H1 (cell line): Measurements from ENCODE around the gene PRR22. TPM values are rescaled to one million over a fixed set of nuclear protein-coding genes. Genes with fewer than 3 reads are reported as not detected.

Experiments
- POLR2AphosphoS5 ChIP-seq: IDR thresholded peaks from 2 replicates; pipeline ENCODE4 v1.6.1; 2011; ENCODE audit warnings: low read depth, low read length
- RAD21 ChIP-seq, 2 experiments: IDR thresholded peaks in 1 of 2; conservative IDR thresholded peaks in 1 of 2; 2 replicates each; pipeline ENCODE4 v1.6.1; 2011; ENCODE audit warnings: low read depth in 2 of 2, low read length in 2 of 2, improper control_type of control experiment in 1 of 2, inconsistent platforms in 1 of 2, mild to moderate bottlenecking in 1 of 2, moderate library complexity in 1 of 2
- RBBP5 ChIP-seq: IDR thresholded peaks from 2 replicates; pipeline ENCODE4 v1.7.1; 2012; ENCODE audit warnings: low read depth, mild to moderate bottlenecking, inconsistent platforms, low read length, moderate library complexity, borderline replicate concordance
- TEAD4 ChIP-seq: IDR thresholded peaks from 2 replicates; pipeline ENCODE4 v1.6.1; 2012; ENCODE audit warnings: low read depth, low read length, inconsistent platforms, mixed read lengths
- polyA plus RNA-seq, 7 experiments: library from polyadenylated mRNA; depleted of rRNA in 3 of 7; stranded (reverse) in 5 of 7; unstranded in 2 of 7; fragments of >200 nt in 5 of 7; fragments of 200-250 nt in 2 of 7; gene quantifications; 1 replicate in 5 of 7; 2 replicates in 1 of 7; 4 replicates in 1 of 7; pipeline versions ENCODE4 v1.2.1 to v1.2.3, GENCODE V29; 2011 to 2013; ENCODE audit warnings: missing spikeins in 2 of 7, mixed read lengths in 2 of 7
- total RNA-seq: library from RNA; stranded (reverse); fragmentation: NEBNext Ultra II Directional; extraction: Animal tissue kit (Norgen Biotek cat#: 25700); gene quantifications from 2 replicates; pipeline ENCODE4 v1.2.1, GENCODE V29; 2021
- TF ChIP-seq, protein P1 (sequence below): fragments of 300-600 bp; sonication (generic); IDR thresholded peaks from 2 replicates; pipeline ENCODE4 v1.7.1; 2012; ENCODE audit warnings: low read length, moderate library complexity, mild to moderate bottlenecking, inconsistent platforms; ENCODE audit not compliant: insufficient replicate concordance

The PRR22 gene
- total and polyA plus RNA-seq, 2 of the 8 experiments (the other 6 are each of a cell fraction or from before 2014, with no cell fraction given): 1.9 to 2.1 TPM

DNA sequence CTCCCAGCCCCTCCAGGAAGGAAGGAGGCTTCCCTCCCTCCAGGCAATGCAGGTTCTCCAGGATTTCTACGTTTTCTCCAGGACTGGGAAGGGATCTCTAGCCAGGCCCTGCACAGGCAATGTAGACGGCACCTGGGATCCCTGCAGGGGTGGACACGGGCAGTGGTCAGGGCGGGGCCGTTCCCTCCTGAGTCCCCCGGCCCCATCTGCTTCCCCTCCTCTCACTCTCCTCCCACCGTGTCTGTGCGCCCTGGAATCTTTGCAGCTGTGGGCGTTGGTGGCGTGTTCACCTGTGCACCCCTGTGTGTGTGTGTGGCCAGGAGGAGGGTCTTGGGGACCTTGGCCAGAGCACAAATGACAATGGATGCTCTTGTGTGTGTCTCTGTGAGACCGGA is 30.3 kb upstream of the PRR22 start (continued):
- TF ChIP-seq, protein P1, sequence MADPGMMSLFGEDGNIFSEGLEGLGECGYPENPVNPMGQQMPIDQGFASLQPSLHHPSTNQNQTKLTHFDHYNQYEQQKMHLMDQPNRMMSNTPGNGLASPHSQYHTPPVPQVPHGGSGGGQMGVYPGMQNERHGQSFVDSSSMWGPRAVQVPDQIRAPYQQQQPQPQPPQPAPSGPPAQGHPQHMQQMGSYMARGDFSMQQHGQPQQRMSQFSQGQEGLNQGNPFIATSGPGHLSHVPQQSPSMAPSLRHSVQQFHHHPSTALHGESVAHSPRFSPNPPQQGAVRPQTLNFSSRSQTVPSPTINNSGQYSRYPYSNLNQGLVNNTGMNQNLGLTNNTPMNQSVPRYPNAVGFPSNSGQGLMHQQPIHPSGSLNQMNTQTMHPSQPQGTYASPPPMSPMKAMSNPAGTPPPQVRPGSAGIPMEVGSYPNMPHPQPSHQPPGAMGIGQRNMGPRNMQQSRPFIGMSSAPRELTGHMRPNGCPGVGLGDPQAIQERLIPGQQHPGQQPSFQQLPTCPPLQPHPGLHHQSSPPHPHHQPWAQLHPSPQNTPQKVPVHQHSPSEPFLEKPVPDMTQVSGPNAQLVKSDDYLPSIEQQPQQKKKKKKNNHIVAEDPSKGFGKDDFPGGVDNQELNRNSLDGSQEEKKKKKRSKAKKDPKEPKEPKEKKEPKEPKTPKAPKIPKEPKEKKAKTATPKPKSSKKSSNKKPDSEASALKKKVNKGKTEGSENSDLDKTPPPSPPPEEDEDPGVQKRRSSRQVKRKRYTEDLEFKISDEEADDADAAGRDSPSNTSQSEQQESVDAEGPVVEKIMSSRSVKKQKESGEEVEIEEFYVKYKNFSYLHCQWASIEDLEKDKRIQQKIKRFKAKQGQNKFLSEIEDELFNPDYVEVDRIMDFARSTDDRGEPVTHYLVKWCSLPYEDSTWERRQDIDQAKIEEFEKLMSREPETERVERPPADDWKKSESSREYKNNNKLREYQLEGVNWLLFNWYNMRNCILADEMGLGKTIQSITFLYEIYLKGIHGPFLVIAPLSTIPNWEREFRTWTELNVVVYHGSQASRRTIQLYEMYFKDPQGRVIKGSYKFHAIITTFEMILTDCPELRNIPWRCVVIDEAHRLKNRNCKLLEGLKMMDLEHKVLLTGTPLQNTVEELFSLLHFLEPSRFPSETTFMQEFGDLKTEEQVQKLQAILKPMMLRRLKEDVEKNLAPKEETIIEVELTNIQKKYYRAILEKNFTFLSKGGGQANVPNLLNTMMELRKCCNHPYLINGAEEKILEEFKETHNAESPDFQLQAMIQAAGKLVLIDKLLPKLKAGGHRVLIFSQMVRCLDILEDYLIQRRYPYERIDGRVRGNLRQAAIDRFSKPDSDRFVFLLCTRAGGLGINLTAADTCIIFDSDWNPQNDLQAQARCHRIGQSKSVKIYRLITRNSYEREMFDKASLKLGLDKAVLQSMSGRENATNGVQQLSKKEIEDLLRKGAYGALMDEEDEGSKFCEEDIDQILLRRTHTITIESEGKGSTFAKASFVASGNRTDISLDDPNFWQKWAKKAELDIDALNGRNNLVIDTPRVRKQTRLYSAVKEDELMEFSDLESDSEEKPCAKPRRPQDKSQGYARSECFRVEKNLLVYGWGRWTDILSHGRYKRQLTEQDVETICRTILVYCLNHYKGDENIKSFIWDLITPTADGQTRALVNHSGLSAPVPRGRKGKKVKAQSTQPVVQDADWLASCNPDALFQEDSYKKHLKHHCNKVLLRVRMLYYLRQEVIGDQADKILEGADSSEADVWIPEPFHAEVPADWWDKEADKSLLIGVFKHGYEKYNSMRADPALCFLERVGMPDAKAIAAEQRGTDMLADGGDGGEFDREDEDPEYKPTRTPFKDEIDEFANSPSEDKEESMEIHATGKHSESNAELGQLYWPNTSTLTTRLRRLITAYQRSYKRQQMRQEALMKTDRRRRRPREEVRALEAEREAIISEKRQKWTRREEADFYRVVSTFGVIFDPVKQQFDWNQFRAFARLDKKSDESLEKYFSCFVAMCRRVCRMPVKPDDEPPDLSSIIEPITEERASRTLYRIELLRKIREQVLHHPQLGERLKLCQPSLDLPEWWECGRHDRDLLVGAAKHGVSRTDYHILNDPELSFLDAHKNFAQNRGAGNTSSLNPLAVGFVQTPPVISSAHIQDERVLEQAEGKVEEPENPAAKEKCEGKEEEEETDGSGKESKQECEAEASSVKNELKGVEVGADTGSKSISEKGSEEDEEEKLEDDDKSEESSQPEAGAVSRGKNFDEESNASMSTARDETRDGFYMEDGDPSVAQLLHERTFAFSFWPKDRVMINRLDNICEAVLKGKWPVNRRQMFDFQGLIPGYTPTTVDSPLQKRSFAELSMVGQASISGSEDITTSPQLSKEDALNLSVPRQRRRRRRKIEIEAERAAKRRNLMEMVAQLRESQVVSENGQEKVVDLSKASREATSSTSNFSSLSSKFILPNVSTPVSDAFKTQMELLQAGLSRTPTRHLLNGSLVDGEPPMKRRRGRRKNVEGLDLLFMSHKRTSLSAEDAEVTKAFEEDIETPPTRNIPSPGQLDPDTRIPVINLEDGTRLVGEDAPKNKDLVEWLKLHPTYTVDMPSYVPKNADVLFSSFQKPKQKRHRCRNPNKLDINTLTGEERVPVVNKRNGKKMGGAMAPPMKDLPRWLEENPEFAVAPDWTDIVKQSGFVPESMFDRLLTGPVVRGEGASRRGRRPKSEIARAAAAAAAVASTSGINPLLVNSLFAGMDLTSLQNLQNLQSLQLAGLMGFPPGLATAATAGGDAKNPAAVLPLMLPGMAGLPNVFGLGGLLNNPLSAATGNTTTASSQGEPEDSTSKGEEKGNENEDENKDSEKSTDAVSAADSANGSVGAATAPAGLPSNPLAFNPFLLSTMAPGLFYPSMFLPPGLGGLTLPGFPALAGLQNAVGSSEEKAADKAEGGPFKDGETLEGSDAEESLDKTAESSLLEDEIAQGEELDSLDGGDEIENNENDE: no peak
- no peak for TF ChIP-seq TEAD4
- no peak for TF ChIP-seq POLR2AphosphoS5
- TF ChIP-seq RBBP5: no peak
- TF ChIP-seq RAD21 (IDR thresholded peaks at IDR 0.05 in 1 of 2, conservative IDR thresholded peaks at IDR 0.05 in 1 of 2; ENCODE audit: low read depth in 2 of 2, low read length in 2 of 2): no peak
- TF ChIP-seq, all 59 proteins: peak for 0
